ENCODE data around the gene FBXO28. TPM values are rescaled to one million over a fixed set of nuclear protein-coding genes. Genes with fewer than 3 reads are reported as not detected.

Gene FBXO28
- polyA plus RNA-seq, 1 donor from 2014 or later, result 20.3 TPM

DNA sequence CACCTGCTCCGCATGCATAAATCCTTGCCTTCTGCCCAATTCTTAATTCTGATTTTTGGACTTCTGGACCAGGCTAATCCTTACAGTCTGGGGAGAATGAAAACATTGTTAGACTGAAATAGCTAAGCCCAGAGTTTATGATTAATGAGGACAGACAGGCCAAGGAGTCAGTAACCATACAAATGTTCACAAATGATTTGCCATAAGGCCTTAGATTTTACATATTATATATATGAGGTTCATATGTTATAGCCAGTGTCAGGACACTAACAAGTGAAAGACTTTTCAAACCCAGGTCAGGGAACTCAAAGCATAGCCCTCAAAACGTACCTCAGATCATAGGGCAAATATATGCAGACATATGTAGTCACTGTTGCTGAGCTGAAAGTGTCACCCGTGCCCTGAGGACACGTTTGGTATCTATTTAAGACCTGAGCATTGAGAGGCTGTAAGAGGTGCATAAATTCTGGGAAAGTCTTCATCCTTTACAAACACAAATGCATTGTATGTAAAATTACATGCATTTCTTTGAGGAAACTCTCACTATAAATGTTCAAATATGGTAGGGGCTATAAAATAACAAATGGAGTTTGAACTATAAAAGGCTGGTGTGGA is 45.3 kb upstream of the FBXO28 start:
- Histone ChIP-seq H3K9ac (ENCODE audit: low read length) (no peak overlapping the region), H3K36me3 (ENCODE audit: insufficient read depth, low read length) (no peaks in the 10 kb centered on the region), H3K27ac (ENCODE audit: low read length) (no peak overlapping the region), H3K4me2 (ENCODE audit: low read length) (no peak overlapping the region), H4K20me1 (ENCODE audit: insufficient read depth) (no peaks in the 10 kb centered on the region), H3K4me3 (ENCODE audit: low read length) (no peak overlapping the region), H3K79me2 (replicated peaks; ENCODE audit: insufficient read depth, low read length) (no peaks in the 10 kb centered on the region), H3F3A (ENCODE audit: insufficient read depth, low read length, poor library complexity, severe bottlenecking) (no peaks in the 10 kb centered on the region), H3K27me3 (ENCODE audit: insufficient read depth, low read depth, low read length) (no peaks in the 10 kb centered on the region), H3K9me2 (ENCODE audit: insufficient read depth, low read length) (no peaks in the 10 kb centered on the region), H2AFZ (ENCODE audit: low read depth, low read length) (no peak overlapping the region), H3K9me3 (ENCODE audit: low read length) (no peaks in the 10 kb centered on the region)
- TF ChIP-seq, protein P1, sequence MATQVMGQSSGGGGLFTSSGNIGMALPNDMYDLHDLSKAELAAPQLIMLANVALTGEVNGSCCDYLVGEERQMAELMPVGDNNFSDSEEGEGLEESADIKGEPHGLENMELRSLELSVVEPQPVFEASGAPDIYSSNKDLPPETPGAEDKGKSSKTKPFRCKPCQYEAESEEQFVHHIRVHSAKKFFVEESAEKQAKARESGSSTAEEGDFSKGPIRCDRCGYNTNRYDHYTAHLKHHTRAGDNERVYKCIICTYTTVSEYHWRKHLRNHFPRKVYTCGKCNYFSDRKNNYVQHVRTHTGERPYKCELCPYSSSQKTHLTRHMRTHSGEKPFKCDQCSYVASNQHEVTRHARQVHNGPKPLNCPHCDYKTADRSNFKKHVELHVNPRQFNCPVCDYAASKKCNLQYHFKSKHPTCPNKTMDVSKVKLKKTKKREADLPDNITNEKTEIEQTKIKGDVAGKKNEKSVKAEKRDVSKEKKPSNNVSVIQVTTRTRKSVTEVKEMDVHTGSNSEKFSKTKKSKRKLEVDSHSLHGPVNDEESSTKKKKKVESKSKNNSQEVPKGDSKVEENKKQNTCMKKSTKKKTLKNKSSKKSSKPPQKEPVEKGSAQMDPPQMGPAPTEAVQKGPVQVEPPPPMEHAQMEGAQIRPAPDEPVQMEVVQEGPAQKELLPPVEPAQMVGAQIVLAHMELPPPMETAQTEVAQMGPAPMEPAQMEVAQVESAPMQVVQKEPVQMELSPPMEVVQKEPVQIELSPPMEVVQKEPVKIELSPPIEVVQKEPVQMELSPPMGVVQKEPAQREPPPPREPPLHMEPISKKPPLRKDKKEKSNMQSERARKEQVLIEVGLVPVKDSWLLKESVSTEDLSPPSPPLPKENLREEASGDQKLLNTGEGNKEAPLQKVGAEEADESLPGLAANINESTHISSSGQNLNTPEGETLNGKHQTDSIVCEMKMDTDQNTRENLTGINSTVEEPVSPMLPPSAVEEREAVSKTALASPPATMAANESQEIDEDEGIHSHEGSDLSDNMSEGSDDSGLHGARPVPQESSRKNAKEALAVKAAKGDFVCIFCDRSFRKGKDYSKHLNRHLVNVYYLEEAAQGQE (IDR thresholded peaks at IDR 0.05; ENCODE audit: borderline replicate concordance), result no peak
- TF ChIP-seq, protein P2, sequence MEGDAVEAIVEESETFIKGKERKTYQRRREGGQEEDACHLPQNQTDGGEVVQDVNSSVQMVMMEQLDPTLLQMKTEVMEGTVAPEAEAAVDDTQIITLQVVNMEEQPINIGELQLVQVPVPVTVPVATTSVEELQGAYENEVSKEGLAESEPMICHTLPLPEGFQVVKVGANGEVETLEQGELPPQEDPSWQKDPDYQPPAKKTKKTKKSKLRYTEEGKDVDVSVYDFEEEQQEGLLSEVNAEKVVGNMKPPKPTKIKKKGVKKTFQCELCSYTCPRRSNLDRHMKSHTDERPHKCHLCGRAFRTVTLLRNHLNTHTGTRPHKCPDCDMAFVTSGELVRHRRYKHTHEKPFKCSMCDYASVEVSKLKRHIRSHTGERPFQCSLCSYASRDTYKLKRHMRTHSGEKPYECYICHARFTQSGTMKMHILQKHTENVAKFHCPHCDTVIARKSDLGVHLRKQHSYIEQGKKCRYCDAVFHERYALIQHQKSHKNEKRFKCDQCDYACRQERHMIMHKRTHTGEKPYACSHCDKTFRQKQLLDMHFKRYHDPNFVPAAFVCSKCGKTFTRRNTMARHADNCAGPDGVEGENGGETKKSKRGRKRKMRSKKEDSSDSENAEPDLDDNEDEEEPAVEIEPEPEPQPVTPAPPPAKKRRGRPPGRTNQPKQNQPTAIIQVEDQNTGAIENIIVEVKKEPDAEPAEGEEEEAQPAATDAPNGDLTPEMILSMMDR (IDR thresholded peaks at IDR 0.05; ENCODE audit: poor library complexity, severe bottlenecking), result no peak
- TF ChIP-seq EP300 (conservative IDR thresholded peaks at IDR 0.05; ENCODE audit: poor library complexity, severe bottlenecking) (no peak), MXI1 (conservative IDR thresholded peaks at IDR 0.05; ENCODE audit: poor library complexity, severe bottlenecking) (no peak), SMC3 (conservative IDR thresholded peaks at IDR 0.05; ENCODE audit: poor library complexity) (no peak), POLR2AphosphoS5 (IDR thresholded peaks at IDR 0.05) (no peak)

DNA sequence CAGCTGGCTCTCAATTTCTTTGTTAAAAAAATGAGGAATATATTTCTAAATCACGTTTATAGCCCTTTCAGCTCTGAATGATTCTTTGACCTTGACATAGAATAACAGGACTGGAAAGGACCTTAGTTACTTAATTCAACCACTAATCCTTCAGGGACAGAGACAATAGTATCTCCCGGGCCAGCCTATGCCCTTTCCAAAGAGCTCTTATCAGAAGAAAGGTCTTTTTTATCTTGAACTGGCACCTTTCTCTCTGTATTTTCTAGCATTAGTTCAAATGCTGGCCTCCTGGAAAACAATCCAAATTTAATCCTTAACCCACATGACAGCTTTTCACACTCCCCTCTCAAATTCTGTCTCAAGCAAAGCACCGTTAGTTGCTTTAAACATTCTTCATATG is 44.8 kb upstream of the FBXO28 start:
- Histone ChIP-seq H4K20me1 (ENCODE audit: insufficient read depth) (no peaks in the 10 kb centered on the region), H2AFZ (ENCODE audit: low read depth, low read length) (no peak overlapping the region), H3K9me3 (ENCODE audit: low read length) (no peaks in the 10 kb centered on the region), H3K9ac (ENCODE audit: low read length) (no peak overlapping the region), H3K4me3 (ENCODE audit: low read length) (no peak overlapping the region), H3K27me3 (ENCODE audit: insufficient read depth, low read depth, low read length) (no peaks in the 10 kb centered on the region), H3K27ac (ENCODE audit: low read length) (no peak overlapping the region), H3F3A (ENCODE audit: insufficient read depth, low read length, poor library complexity, severe bottlenecking) (no peaks in the 10 kb centered on the region), H3K4me2 (ENCODE audit: low read length) (no peak overlapping the region), H3K9me2 (ENCODE audit: insufficient read depth, low read length) (no peaks in the 10 kb centered on the region), H3K36me3 (ENCODE audit: insufficient read depth, low read length) (no peaks in the 10 kb centered on the region), H3K79me2 (replicated peaks; ENCODE audit: insufficient read depth, low read length) (no peaks in the 10 kb centered on the region)
- TF ChIP-seq, protein P1 (IDR thresholded peaks at IDR 0.05; ENCODE audit: borderline replicate concordance), result no peak
- TF ChIP-seq MXI1 (conservative IDR thresholded peaks at IDR 0.05; ENCODE audit: poor library complexity, severe bottlenecking) (no peak), TAF1 (IDR thresholded peaks at IDR 0.05; ENCODE audit: low read depth) (no peak), POLR2AphosphoS5 (IDR thresholded peaks at IDR 0.05) (no peak), EP300 (conservative IDR thresholded peaks at IDR 0.05; ENCODE audit: poor library complexity, severe bottlenecking) (no peak), EZH2 (IDR thresholded peaks at IDR 0.05; ENCODE audit: borderline replicate concordance, insufficient read depth, low read length, poor library complexity, severe bottlenecking) (no peak), RAD21 (conservative IDR thresholded peaks at IDR 0.05) (no peak), SMC3 (conservative IDR thresholded peaks at IDR 0.05; ENCODE audit: poor library complexity) (no peak)
- TF ChIP-seq, protein P2 (IDR thresholded peaks at IDR 0.05; ENCODE audit: poor library complexity, severe bottlenecking), result no peak
